GM12891 (cell line): ENCODE measurements around the gene LAMP1.

Experiments
- POLR2A ChIP-seq: IDR thresholded peaks from 2 replicates; pipeline ENCODE4 v1.6.1; 2011; ENCODE audit warnings: low read depth, low read length, control low read depth
- POLR2AphosphoS5 ChIP-seq: IDR thresholded peaks from 2 replicates; pipeline ENCODE4 v1.6.1; 2011; ENCODE audit warnings: low read depth, low read length, control low read depth
- TAF1 ChIP-seq: IDR thresholded peaks from 2 replicates; pipeline ENCODE4 v1.6.1; 2011; ENCODE audit warnings: low read depth, low read length, control low read depth

DNA sequence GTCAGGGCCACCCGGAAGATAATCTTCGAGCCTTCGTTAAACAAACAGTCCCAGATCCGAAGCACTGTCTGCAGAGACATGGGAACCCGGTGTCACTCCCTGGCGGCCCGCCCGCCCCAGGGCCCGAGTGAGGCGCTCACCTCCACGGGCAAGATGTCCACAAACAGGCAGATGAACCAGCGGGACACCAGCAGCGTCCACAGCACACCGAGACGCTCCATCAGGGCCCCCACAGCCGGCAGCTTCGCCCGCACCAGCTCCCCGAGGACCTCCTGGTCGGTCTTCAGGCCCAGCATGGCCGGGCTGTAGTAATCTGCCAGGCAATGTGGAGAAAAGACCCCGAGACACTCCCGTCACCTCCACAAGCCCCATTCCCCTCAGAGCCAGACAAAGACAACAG lies 28.7 kb downstream of the LAMP1 start:
- TF ChIP-seq TAF1 (no peak), POLR2A (no peak), POLR2AphosphoS5 (peak; percentile 51; the same call in 1 of the 2 replicates)
